ENCODE data around the gene S100A4.

The S100A4 gene

GRCh38 chr1:153550827-153551500 lies 5.4 kb upstream of the S100A4 start:
- Histone ChIP-seq H3K4me3 (ENCODE audit: low read depth, low read length) (no peak overlapping the region), H3K36me3 (no peaks in the 10 kb centered on the region), H3K27ac (no peak overlapping the region), H3K9me3 (ENCODE audit: severe bottlenecking) (no peaks in the 10 kb centered on the region), H3K27me3 (ENCODE audit: insufficient read depth, low read depth, severe bottlenecking) (no peaks in the 10 kb centered on the region)
- TF ChIP-seq, protein P1, sequence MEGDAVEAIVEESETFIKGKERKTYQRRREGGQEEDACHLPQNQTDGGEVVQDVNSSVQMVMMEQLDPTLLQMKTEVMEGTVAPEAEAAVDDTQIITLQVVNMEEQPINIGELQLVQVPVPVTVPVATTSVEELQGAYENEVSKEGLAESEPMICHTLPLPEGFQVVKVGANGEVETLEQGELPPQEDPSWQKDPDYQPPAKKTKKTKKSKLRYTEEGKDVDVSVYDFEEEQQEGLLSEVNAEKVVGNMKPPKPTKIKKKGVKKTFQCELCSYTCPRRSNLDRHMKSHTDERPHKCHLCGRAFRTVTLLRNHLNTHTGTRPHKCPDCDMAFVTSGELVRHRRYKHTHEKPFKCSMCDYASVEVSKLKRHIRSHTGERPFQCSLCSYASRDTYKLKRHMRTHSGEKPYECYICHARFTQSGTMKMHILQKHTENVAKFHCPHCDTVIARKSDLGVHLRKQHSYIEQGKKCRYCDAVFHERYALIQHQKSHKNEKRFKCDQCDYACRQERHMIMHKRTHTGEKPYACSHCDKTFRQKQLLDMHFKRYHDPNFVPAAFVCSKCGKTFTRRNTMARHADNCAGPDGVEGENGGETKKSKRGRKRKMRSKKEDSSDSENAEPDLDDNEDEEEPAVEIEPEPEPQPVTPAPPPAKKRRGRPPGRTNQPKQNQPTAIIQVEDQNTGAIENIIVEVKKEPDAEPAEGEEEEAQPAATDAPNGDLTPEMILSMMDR (IDR thresholded peaks at IDR 0.05; ENCODE audit: low read depth, low read length) = no peak
- no peak for DNase-seq

- TF ChIP-seq, protein P1 (IDR thresholded peaks at IDR 0.05; ENCODE audit: low read depth, low read length) = no peak
- H3K36me3 ChIP-seq = no peaks in the 10 kb centered on the region
- H3K9me3 ChIP-seq (ENCODE audit: severe bottlenecking) = no peaks in the 10 kb centered on the region
- no peak overlapping the region for H3K4me3 ChIP-seq (ENCODE audit: low read depth, low read length)
- no peak for DNase-seq
- no peak overlapping the region for H3K27ac ChIP-seq
- H3K27me3 ChIP-seq (ENCODE audit: insufficient read depth, low read depth, severe bottlenecking) = no peaks in the 10 kb centered on the region
Measured at GRCh38 chr1:153550398-153550758, 4.8 kb upstream of the S100A4 start.

DNA sequence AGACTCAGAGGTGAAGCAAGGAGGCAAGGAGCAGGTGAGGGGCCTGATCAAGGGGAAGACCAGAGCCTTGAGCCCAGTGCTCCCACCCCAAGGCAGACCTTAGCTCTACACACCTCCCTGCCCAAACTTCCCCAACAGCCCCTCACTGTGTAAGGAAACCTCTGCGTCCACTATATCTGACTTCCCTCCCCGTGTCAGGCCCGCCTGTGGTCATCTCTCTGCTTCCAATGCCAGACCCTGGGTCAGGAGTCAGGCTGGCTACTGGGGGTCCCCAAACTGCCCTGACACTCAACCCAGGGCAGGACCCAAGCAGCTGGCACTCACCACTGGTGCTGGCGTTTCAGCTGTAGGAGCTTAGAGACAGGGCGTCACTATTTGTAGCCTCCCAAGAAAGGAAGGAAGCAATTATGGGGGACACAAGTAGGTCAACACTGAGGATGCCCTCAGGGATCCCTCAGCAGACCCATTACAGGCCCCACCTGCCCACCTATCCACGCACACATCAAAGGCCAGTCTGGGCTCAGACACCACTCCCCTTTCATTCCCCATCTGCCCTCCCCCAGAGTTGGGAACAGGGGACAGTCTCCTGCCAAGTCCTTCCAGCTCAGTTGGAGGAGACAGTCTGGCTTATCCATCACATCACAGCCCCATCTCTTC lies 4.3 kb upstream of the S100A4 start:
- no peak for DNase-seq
- TF ChIP-seq, protein P1 (IDR thresholded peaks at IDR 0.05; ENCODE audit: low read depth, low read length) = no peak
- no peaks in the 10 kb centered on the region for H3K9me3 ChIP-seq (ENCODE audit: severe bottlenecking)
- H3K27ac ChIP-seq = no peak overlapping the region
- no peaks in the 10 kb centered on the region for H3K36me3 ChIP-seq
- no peaks in the 10 kb centered on the region for H3K27me3 ChIP-seq (ENCODE audit: insufficient read depth, low read depth, severe bottlenecking)
- H3K4me3 ChIP-seq (ENCODE audit: low read depth, low read length) = no peak overlapping the region

GRCh38 chr1:153548722-153549688 lies 3.4 kb upstream of the S100A4 start, which contains the start of gene S100A3:
Gene S100A3, minus strand, starts transcription at chr1:153549258. Its CDS starts 773 bp downstream, at chr1:153548485.
- H3K27ac ChIP-seq = no peak within 1 kb of the TSS

More at GRCh38 chr1:153548722-153549688, 3.4 kb upstream of the S100A4 start, which contains the start of gene S100A3:
- Histone ChIP-seq H3K4me3 (ENCODE audit: low read depth, low read length) (no peak within 1 kb of the TSS), H3K36me3 (no peaks in the 10 kb centered on the region), H3K27me3 (ENCODE audit: insufficient read depth, low read depth, severe bottlenecking) (no peaks in the 10 kb centered on the region), H3K9me3 (ENCODE audit: severe bottlenecking) (no peaks in the 10 kb centered on the region)
- TF ChIP-seq, protein P1 (IDR thresholded peaks at IDR 0.05; ENCODE audit: low read depth, low read length) = no peak
- no peak for DNase-seq
